Fibroblast of skin of back (primary cell): ENCODE data around the gene ZNF274. TPM values are rescaled to one million over a fixed set of nuclear protein-coding genes. Genes with fewer than 3 reads are reported as not detected.
"Not testable (repeated sequence)": the region's sequence is repeated elsewhere in the genome, so short reads cannot be mapped to it uniquely, and the experiment has no call there.

Experiments
- DNase-seq: peaks from one replicate; pipeline ENCODE4 v3.0.0-alpha.2; 2013
- polyA plus RNA-seq, 2 experiments: library from polyadenylated mRNA; unstranded; fragments of 120-200 nt; gene quantifications; one replicate each; pipeline ENCODE4 v1.2.1, GENCODE V29; 2013; ENCODE audit not compliant: insufficient read length in 2 of 2

The ZNF274 gene
- polyA plus RNA-seq (2013, experiment 1 of 2; ENCODE audit: insufficient read length): 12.9 TPM
- 8.3 TPM for polyA plus RNA-seq (2013, experiment 2 of 2; ENCODE audit: insufficient read length)

DNA sequence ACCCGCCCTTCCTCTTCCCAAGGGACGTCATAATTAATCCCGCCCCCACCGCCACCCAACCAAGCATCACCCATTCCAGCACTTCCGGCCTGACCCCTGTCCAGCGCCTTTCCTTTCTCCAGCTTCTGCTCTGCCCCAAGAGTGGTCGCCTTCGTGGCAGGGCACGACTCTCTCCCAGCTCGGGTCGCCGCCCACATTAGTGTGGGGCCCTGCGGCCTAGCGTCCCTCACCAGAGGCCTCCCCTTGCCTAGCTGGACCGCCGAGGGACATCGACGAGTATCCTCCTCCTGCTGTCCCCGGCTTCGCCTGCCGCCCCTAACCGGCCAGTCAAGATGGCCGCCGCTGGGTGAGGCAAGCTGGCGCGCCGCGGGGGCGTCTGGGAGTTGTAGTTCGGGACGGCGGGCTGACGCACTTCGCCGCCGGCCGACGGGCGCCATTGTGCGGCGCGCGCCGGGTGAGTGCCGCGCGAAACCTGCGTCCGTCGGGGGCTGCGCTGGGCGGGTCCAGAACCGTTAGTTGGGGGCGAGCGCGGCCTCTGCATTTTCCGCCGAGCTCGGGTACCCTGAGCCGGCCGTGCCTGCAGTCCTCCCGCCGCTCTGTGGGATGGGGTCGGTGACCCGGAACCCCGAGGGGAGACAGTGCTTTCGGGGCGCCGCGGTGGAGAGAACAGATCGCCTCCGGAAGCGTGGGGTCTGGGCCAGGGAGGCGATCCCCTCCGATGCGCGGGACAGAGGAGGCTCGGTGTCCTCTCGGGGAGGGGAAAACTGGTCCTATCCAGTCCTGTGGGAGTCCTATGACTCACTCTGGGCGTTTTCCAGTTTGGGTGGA lies at the start of gene ZNF274:
Gene ZNF274, plus strand, starts transcription at position 73 of the 828 bp plus-strand sequence. CDS start 905 bp downstream, outside the sequence.
- DNase-seq: peak; percentile 94

DNA sequence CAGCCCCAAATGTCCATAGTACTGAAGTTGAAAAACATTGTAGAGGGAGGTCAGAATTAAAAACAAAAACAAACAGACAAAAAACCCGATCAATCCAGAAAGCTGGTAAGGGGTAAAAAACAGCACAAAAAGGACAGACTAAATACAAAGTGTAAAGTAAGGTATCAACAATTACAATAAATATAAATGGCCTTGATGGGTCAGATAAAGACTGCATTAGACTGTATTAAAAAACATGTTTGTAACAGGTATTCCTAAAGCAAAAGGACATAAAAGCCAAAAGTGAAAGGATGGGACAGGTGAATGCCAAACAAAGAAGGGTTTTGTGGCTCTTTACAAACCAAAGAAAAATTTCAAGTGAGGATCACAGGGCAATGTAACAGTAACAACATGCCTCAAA lies 48.6 kb upstream of the ZNF274 start:
- no peak for DNase-seq

DNA sequence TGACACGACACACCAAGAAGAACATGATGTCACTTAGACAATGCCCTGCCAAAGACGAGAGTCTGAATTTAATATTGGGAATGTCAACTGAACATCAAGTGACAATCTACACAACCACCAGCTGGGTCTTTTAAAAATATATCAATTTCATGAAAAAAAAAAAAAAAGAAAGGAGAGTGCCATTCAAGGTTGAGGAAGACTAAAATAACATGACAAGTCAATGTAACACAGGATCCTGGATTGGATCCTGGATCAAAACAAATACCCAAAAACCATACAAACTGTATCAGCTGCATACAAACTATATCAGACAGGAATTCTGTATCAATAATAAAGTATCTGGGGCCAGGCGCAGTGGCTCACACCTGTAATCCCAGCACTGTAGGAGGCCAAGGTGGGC lies 37.0 kb upstream of the ZNF274 start:
- no peak for DNase-seq

DNA sequence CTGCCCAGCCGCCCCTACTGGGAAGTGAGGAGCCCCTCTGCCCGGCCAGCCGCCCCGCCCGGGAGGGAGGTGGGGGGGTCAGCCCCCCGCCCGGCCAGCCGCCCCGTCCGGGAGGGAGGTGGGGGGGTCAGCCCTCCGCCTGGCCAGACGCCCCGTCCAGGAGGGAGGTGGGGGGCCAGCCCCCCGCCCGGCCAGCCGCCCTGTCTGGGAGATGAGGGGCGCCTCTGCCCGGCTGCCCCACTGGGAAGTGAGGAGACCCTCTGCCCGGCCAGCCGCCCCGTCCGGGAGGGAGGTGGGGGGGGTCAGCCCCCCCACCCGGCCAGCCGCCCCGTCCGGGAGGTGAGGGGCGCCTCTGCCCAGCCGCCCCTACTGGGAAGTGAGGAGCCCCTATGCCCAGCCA lies 35.4 kb upstream of the ZNF274 start:
- DNase-seq: not testable (repeated sequence)

DNA sequence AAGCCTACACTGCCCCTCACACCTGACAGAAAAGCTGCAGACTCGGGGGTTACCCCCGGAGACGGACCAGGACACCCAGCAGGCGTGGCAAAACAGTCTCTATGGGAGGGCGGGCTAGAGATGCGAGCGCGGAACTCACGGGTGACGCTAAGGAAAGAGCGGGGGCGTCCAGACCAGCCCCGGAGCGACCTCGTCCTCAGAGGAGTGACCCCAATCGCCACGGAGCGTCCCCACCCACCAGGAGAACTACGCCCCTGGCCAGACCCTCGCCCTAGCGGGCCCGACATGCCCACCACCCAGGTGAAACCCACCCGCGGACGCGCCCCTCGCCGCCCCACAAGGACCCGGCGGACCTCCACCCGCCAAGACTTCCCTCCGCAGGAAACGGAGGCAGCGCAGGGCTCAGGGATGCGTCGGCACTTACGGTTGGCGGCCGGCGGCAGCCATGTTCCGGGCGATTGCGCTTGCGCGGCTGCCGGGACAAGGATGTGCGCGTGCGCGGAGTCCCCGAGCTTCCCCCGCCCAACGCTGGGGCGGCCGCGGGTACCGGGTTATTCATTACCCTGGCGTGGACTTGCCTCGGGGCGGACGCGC lies 32.4 kb upstream of the ZNF274 start, which contains the start of gene ZNF329:
Gene ZNF329, minus strand, starts transcription at position 462 of the 594 bp plus-strand sequence. CDS start 21,286 bp downstream, outside the sequence.
- DNase-seq: peak; percentile 82

DNA sequence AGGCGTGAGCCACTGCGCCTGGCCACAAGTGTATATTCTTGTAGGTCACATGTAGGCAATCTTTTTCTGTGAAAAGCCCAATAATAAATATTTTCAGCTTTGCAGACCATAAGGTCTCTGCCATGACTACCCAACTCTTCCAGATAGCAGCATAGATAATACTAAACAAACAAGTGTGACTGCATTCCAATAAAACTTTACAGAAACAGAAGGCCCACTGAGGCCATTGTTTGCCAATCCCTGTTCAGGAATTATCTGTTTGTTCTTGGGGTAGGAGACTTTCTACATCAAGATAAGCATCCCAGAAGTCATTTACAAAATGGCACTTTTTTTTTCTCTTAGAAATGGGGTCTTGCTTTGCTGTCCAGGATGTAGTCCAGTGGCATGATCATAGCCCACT lies 29.5 kb upstream of the ZNF274 start:
- no peak for DNase-seq

DNA sequence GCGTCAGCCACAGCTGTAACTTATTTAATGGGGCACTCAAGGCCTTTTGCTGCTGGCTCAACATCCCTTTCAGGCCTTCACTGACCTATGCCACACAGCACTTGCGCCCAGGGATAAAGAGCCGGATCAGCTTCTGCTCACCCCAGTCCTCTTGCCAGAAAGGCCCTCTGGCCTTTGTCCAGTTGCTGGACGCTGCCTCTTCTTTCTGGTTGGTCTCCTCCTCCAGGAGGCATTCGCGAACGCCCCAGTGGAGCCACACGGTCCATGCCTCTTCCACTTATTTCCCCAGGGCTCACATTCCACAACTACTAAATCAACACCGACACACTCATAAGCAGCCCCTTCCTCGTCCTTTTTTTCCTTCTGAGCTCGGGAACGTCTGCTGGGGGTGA lies 28.6 kb upstream of the ZNF274 start:
- DNase-seq: peak; percentile 45

DNA sequence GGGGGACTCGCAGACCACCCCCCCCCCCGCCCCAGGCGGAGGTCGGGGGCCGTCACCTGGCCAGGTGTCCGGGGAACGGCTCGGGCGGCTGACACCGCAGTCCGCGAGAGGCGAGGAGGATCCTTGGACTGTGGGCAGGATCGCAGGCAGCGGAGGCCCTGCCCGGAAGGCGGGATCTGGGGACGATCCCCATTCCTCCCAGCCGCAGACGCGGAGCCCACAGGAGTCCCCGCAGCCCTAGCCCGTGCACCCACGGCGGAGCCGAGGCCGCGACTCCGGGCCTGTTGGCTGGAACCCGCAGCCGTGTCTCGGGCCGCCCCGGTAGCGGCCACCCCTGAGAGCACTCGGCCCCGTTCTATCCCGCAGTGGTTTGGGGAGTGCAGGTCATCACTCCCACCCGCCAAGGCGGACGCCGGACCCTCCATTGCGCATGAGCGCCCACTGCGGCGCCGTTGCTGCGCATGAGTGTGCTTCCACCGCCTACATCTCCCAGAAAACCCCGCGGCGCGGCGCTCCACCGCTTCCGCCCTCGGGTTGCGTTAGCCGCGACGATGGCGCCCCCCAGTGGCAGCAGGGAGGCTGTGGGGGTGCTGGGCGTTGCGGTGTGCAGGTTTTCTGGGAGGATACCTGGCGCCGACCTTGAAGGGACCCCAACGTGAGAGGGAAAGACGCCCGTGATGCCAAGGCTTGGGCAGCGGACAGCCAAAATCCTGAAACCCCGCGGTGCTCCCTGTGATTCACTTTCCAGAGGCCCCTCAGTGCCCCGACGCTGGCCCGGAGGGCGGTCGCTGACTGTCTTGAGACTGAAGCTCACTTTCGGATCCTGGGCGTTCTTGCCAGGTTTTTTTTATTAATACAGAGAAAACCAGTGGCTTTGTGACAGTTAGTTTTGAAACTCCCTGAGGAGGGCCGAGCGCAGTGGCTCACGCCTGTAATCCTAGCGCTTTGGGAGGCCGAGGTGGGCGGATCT lies 27.9 kb upstream of the ZNF274 start:
- peak; percentile 93 for DNase-seq

DNA sequence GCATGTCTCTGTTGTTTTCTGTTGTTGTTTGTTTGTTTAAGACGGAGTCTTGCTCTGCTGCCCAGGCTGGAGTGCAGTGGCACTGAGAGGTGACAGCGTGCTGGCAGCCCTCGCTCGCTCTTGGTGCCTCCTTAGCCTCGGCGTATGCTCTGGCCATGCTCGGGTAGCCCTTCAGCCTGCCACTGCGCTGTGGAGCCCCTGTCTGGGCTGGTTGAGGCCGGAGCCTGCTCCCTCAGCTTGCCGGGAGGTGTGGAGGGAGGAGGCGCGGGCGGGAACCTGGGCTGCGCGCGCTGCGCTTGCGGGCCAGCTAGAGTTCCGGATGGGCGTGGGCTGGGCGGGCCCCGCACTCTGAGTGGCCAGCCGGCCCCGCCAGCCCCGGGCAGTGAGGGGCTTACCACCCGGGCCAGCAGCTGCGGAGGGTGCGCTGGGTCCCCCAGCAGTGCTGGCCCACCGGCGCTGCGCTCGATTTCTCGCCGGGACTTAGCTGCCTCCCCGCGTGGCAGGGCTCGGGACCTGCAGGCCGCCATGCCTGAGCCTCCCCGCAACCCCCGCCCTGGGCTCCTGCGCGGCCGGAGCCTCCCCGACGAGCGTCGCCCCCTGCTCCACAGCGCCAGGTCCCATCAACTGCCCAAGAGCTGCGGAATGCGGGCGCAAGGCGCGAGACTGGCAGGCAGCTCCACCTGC lies 25.7 kb upstream of the ZNF274 start:
- no peak for DNase-seq

DNA sequence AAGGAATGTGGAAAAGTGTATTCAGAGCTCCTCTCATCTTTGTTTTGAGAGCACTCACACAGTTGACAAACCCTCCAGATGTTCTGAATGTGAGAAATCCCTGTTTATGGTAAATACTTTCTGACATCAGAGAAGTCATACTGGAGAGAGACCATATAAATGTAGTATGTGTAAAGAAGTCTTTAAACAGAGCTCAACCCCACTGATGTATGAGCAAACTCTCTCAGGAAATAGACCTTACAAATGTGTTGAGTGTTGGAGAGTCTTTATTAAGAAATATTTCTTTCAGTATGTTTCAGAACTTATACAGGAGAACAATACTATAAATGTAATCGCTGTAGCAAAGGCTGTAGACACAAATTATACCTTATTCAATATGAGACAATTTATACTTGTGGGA lies 16.6 kb upstream of the ZNF274 start:
- no peak for DNase-seq

DNA sequence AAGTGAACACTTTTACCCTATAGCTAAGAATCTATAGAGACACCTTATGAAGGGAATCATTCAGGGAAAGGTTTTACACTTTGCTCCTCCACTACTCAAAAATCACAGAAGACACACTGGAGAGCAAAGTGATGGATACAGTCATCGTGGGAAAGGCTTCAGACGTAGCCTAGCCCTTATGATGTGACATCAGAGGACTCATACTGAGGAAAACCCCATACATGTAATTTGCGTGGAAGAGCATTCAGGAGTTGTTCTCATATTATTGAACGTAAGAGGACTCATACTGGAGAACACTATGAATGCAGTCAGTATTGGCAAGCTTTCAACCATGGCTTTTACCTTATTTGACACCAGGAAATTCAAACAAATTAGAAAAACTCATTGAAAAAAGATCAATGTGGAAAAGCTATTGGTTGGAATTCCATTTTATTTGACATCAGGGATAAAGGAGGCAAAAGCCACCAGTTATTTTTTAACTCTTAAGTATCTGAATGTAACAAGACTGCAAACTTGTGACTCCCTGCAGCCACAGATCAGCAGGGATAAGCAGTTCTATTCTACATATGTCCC lies 16.1 kb upstream of the ZNF274 start:
- DNase-seq: no peak

DNA sequence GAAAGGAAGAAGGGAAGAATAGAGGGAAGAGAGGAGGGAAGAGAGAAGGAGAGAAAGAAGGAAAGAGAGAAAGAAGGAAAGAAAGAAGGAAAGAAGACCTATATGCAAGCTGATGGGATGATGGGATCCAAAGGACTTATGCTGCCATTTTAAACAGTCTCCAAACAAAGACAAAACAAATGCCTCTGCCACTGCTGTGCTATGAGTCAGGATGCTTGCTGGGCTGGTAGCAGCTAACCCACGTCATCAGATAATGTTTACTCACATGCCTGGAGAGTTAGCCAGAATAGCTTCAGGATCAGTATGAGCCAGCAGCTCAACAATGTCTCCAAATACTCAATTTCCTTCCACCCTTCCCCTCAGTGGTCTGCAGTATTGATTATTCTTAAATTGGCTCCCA lies 12.0 kb upstream of the ZNF274 start:
- peak; percentile 58 for DNase-seq

DNA sequence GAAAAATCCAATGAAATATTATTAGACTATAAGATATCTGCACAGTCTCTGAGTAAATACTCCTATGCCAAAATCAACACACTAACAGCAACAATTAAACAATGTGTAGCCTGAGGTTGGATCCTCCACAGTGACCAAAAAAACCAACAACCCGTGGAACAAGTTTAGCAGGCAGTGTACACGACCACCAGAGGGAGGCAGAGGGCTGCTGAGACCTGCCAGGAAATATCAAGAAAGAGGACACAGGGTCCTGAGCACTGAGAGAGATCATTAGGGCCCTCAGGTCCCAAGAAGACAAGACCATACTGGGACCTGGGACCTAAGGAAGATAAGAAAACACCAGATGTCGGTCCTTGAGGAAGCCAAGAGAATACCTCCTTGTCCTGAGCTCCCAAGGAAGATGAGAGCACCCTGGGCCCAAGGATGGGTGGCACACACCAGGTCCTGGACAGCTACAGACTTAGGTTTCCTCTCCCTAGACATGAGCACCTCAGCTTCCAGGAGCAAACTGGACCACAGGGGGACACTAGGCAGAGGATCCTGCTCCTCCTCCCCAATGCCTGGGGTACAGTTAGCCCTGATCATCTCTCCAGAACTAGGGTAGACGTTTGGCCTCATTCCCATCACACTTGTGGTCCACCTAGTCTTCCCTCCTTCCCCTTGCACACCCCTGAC lies 822 bp upstream of the ZNF274 start:
- peak; percentile 34 for DNase-seq

DNA sequence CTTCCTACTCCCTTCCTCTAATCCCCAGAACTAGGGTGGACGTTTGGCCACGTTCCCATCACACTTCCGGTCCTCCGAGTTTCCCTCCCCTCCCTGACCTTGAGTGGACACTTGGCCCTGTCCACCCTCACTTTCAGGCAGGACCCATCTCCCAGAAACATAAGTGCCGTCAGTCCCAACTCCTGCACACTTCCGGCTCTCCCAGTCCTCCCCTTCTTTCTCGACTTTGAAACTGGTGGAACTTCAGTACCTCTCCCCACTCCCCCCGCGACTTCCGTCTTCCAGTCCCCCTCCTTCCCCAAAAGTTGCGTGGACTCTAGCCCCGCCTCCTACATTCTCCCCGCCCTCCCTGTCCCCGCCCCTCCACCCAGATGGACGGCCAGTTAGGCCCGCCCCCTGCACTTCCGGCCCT lies 278 bp upstream of the ZNF274 start:
- peak; percentile 90 for DNase-seq

DNA sequence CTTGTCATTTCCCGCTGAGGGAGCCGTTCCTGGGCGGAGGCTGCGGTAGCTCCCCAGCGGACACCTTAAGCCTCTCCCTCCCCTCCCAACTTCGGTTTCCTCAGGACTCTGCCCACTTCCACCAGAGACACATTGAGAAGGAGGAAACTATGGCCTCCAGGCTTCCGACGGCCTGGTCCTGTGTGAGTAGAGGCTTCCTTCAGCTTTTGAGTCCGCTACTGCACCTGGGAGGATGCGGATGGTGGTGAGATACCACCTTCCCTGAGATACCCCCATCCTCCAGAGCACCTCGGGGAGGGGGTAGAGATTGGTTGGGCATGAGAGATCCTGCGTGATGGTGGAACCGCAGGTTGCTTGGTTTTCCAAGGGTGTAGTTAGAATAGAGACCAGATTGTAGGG lies 955 bp downstream of the ZNF274 start:
- no peak for DNase-seq

DNA sequence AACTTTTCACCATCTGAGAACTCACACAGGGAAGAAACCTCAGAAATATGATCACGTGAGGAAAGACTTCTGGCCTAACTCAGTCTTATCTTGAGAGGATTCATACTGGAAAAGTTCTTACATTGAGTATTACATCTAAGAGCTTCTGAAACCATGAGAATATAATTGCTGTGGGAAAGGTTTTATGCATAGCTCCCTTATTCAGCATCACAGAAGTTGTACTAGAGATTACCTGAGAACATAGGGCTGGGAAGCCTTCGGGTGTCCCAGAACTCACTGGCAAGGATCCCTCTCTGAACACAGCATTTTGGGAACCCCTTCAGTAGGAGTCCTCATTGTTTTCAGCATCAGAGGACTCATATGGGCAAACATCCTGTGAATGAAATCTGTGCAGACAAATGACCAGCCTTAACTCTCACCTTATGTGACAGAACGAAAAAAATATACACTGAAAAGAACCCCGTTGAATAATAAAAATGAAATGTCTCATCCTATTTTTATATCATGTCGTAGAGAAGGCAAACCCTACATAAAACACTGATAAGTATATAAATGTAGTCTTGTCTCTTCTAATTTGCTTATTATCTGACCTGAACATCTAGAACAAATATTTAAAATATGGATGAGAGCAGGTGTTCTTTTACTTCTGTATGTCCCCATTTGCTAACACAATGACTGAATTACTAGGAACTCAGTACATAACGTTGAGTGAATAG lies 14.2 kb downstream of the ZNF274 start:
- DNase-seq: no peak

DNA sequence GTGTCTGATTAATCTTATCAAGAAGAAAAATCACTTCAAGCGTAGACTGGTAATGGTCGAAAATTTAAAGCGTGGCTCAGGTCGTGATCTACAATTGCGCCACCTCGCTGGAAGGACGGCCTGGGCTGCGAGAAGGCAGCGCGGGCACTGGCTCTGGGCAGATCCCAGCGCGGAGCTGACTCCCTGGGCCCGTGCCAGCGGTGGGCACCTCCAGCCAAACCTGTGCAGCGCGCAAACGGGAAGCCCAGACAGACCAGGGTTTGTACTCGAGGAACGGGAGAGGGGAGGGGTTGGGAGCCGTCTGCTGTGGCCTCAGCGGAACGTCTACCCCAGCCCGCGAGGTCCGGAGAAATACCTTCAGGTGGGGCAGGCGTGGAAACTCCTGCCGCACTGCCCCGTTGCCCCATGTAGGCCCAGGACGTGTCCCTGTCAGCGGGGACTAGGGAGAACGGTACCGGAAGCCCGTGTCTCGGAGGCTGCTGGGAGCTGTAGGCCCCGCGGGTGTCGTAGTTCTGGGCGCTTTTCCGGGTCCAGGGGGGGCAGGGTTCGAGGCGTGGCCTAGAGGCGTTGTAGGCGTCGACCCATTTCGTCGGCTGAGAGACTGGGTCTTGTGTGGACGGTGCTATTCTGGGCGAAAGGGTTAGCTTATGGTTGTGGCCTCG lies 21.1 kb downstream of the ZNF274 start:
- no peak for DNase-seq

DNA sequence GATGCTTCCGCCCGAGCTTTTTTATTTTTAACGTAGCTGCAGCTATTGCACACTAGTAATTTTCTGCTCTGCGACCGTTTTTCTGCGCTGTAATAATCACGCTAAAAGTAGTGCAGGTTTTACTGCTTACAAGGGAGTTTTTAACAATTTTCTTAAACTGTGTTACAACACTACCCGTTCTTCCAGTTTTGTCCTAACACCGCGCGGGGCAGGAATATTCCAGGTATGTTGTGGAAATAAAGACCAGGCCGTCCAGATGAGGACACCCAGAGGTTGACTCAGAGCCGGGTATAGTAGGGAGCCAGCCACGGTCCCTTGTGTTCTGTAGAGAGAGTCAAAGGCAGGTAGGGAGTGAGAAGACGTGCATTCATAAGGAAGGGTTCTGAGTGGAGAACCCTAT lies 21.7 kb downstream of the ZNF274 start:
- DNase-seq: no peak

DNA sequence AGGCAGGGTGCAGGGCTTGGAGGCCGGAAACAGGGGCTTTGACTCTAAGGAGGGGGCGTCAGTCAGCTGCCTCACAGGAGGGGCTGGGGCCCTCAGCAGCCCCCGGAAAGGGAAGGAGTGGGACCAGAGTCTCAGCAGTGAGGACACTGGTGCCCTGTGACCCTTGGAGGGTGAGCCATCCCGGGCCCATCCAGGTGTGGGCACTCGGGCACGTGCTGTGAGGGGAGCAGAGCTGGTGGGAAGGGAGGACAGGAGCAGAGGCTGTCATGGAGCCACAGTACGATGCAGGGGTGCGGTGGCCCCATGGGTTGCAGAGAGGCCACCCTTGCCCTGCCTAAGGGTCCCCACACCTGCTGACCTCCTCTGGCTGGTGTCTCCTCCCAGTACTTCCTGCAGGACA lies 26.7 kb downstream of the ZNF274 start:
- DNase-seq: no peak
